Liver (tissue), 2 donors: Measurements from ENCODE around the gene TLE3.

Experiments used
- TAF1 ChIP-seq: conservative IDR thresholded peaks from 2 replicates; pipeline ENCODE4 v1.6.1; 2016; ENCODE audit warnings: antibody characterized with exemption, mild to moderate bottlenecking
- ZBTB33 ChIP-seq: IDR thresholded peaks from 2 replicates; pipeline ENCODE4 v1.6.1; 2016; ENCODE audit warnings: antibody characterized with exemption
- donor health status: healthy.

GRCh38 chr15:70035719-70036077 is 62.0 kb downstream of the TLE3 start:
- no peak for TF ChIP-seq TAF1
- TF ChIP-seq ZBTB33: no peak
